ENCODE measurements around the gene ZFHX3. TPM values are rescaled to one million over a fixed set of nuclear protein-coding genes. Genes with fewer than 3 reads are reported as not detected.

Gene ZFHX3
- total and polyA plus RNA-seq, 2 of the 8 experiments (the other 6 are each of a cell fraction or from before 2014, with no cell fraction given), result 0.08 to 0.99 TPM

DNA sequence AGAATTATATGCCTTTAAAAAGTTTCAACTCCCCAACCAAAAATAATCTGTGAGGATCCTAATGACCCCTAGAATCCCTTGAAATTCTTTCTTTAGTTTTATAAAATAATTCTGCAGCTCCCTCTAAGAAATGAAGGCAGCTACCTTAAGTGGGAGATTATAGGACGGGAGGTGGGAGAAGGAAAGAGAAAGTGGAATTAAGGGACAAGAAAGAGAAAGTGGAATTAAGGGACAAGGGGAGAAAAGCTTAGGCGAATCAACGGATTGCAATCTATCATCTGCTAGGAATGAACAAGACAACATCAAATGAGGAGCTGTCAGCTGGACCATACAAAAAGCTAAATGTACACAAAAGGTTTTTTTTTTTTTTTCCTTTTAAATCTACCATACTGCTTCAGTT, 262.0 kb downstream of the ZFHX3 start:
- H3K36me3 ChIP-seq (ENCODE audit: control insufficient read depth in 2 of 4, insufficient read depth in 4 of 4, low read length in 3 of 4), result no peaks in the 10 kb centered on the region; a peak in 1 of 8 replicates
- H3K9me3 ChIP-seq (ENCODE audit: insufficient read depth in 2 of 2, low read depth in 1 of 2, low read length in 1 of 2), result no peaks in the 10 kb centered on the region
- CTCF ChIA-PET (ENCODE audit: partially characterized antibody), result interaction anchor here (0.6 to 1.6 kb wide), 10 partner anchors 9 to 1647 kb away, joined by 3 to 5 read pairs (median 4); no protein-coding TSS in a partner anchor
- H2BK120ac ChIP-seq (replicated peaks; ENCODE audit: low read depth, low read length), result no peak overlapping the region
- no peak overlapping the region; a peak in 1 of 7 replicates for H3K9ac ChIP-seq (replicated peaks in 1 of 4; ENCODE audit: extremely low read depth in 1 of 4, low read depth in 3 of 4, low read length in 3 of 4)
- TF ChIP-seq TAF1 (IDR thresholded peaks at IDR 0.05; ENCODE audit: low read depth, low read length) (no peak), SAP30 (IDR thresholded peaks at IDR 0.05; ENCODE audit: insufficient read depth, insufficient replicate concordance, low read length) (no peak), CBX5 (IDR thresholded peaks at IDR 0.05; ENCODE audit: low read depth, low read length) (no peak), ZNF274 (IDR thresholded peaks at IDR 0.05; ENCODE audit: borderline replicate concordance, extremely low read depth, low read length) (no peak), SIN3A (conservative IDR thresholded peaks at IDR 0.05 in 1 of 2, IDR thresholded peaks at IDR 0.05 in 1 of 2; ENCODE audit: low read depth in 1 of 2, low read length in 2 of 2) (no peak), SIX5 (IDR thresholded peaks at IDR 0.05; ENCODE audit: low read depth, low read length) (no peak), KDM1A (IDR thresholded peaks at IDR 0.05; ENCODE audit: borderline replicate concordance, low read length) (no peak), POLR2AphosphoS5 (IDR thresholded peaks at IDR 0.05; ENCODE audit: low read depth, low read length) (no peak), TCF12 (IDR thresholded peaks at IDR 0.05; ENCODE audit: low read depth, low read length) (no peak)
- TF ChIP-seq, protein P1, sequence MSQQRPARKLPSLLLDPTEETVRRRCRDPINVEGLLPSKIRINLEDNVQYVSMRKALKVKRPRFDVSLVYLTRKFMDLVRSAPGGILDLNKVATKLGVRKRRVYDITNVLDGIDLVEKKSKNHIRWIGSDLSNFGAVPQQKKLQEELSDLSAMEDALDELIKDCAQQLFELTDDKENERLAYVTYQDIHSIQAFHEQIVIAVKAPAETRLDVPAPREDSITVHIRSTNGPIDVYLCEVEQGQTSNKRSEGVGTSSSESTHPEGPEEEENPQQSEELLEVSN (IDR thresholded peaks at IDR 0.05), result no peak
- TF ChIP-seq, protein P2, sequence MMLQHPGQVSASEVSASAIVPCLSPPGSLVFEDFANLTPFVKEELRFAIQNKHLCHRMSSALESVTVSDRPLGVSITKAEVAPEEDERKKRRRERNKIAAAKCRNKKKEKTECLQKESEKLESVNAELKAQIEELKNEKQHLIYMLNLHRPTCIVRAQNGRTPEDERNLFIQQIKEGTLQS (IDR thresholded peaks at IDR 0.05; ENCODE audit: insufficient read depth, low read depth, low read length), result no peak
- H3K27ac ChIP-seq (ENCODE audit: low read depth, low read length), result no peak overlapping the region
- H3K14ac ChIP-seq (ENCODE audit: insufficient read length), result no peak overlapping the region
- peaks cover 0 to 5% (median 4%) of the 10 kb centered on the region in 4 experiments; a peak in 4 of 7 replicates for H3K4me1 ChIP-seq (replicated peaks in 1 of 4; ENCODE audit: control insufficient read depth in 3 of 4, insufficient read depth in 4 of 4, low read length in 3 of 4)
- FAIRE-seq (no peak), DNase-seq (ENCODE audit: low read depth in 1 of 2, low spot score in 2 of 2) (no peak)
- no peak overlapping the region for H3K4ac ChIP-seq (replicated peaks; ENCODE audit: insufficient read length, low read depth, low read length)
- H2BK5ac ChIP-seq (ENCODE audit: low read depth, low read length), result no peak overlapping the region
- no peak overlapping the region for H4K5ac ChIP-seq (ENCODE audit: insufficient read length, low read depth, low read length)
- no peak overlapping the region for H3K56ac ChIP-seq (replicated peaks; ENCODE audit: insufficient read length, low read depth, low read length)
- no peaks in the 10 kb centered on the region for H3K79me2 ChIP-seq (ENCODE audit: control insufficient read depth in 1 of 2, insufficient read depth in 2 of 2, low read length in 2 of 2)
- POLR2A ChIA-PET (ENCODE audit: partially characterized antibody), result interaction anchor here (0.7 to 1.0 kb wide), 2 partner anchors 13 to 62 kb away, joined by 3 read pairs; no protein-coding TSS in a partner anchor
- no peak overlapping the region for H2BK15ac ChIP-seq (ENCODE audit: low read length)
- no peak overlapping the region for H2AK5ac ChIP-seq (ENCODE audit: low read depth, low read length)
- H2BK20ac ChIP-seq (ENCODE audit: low read length), result no peak overlapping the region
- no peaks in the 10 kb centered on the region for H4K20me1 ChIP-seq (replicated peaks in 1 of 2; ENCODE audit: control insufficient read depth in 1 of 2, insufficient read depth in 2 of 2, low read length in 2 of 2)
- WGBS, 2 experiments (ENCODE audit: extremely low coverage in 1 of 2, insufficient coverage in 1 of 2, insufficient read length in 1 of 2, insufficient replicate concordance in 2 of 2, low coverage in 1 of 2, low lambda C conversion rate in 2 of 2, missing lambda C conversion rate in 1 of 2), result 79 to 100% methylated on average over 1 to 3 of the region's 3 CpGs
- no peak overlapping the region for H2AFZ ChIP-seq (ENCODE audit: low read length)
- H3K27me3 ChIP-seq (replicated peaks in 1 of 4; ENCODE audit: control insufficient read depth in 3 of 4, extremely low read depth in 1 of 4, insufficient read depth in 3 of 4, low read length in 3 of 4), result peaks cover 0 to 11% (median 5%) of the 10 kb centered on the region in 4 experiments; a peak in 5 of 7 replicates
- no peaks in the 10 kb centered on the region for H3K79me1 ChIP-seq (ENCODE audit: low read depth, low read length)
- no peak overlapping the region for H3K4me3 ChIP-seq (ENCODE audit: extremely low read depth in 1 of 4, insufficient read depth in 2 of 4, low read depth in 3 of 4, low read length in 4 of 4)
- no peak overlapping the region for H4K91ac ChIP-seq (replicated peaks; ENCODE audit: insufficient read length, low read length)
- H3K18ac ChIP-seq (ENCODE audit: extremely low read depth, low read length), result no peak overlapping the region
- peaks cover 5% of the 10 kb centered on the region; the same call in 1 of the 2 replicates for H3K23me2 ChIP-seq (ENCODE audit: low read depth, low read length)
- H4K8ac ChIP-seq (ENCODE audit: extremely low read depth, insufficient read depth, low read length), result no peak overlapping the region
- no peak overlapping the region for H2BK12ac ChIP-seq (ENCODE audit: low read depth, low read length)
- no peak overlapping the region for H3K23ac ChIP-seq (ENCODE audit: insufficient read length)
- H3K4me2 ChIP-seq (ENCODE audit: insufficient read depth in 1 of 2, low read depth in 2 of 2, low read length in 2 of 2), result no peak overlapping the region
